Lower leg skin (tissue), 4 donors: ENCODE measurements around the gene PMEL. TPM values are rescaled to one million over a fixed set of nuclear protein-coding genes. Genes with fewer than 3 reads are reported as not detected.

Source experiments
- DNase-seq, 2 donors: peaks; one replicate each; pipeline ENCODE4 v3.0.0-alpha.2; 2019; ENCODE audit warnings: low spot score in 2 of 2
- H3K4me3 ChIP-seq: fragments of 200-600 bp; sonication (generic); 2 replicates; pipeline ENCODE4 v1.5.1; 2017; ENCODE audit warnings: mild to moderate bottlenecking, low read depth; ENCODE audit not compliant: poor library complexity, severe bottlenecking
- CTCF ChIP-seq, 3 donors: fragments of 450-650 bp; IDR thresholded peaks; one replicate each; pipeline ENCODE4 v1.5.1; 2016; ENCODE audit warnings: antibody characterized with exemption in 3 of 3, mild to moderate bottlenecking in 3 of 3, moderate library complexity in 2 of 3
- POLR2A ChIP-seq, 2 donors: fragments of 450-650 bp; IDR thresholded peaks; one replicate each; pipeline ENCODE4 v1.6.1; 2016 to 2017; ENCODE audit warnings: antibody characterized with exemption in 2 of 2, mild to moderate bottlenecking in 1 of 2, moderate library complexity in 1 of 2
- WGBS, 2 donors: methylation state at CpG; one replicate each; pipeline ENCODE4 v1.1.5; 2018; 5-methylcytosine and 5-hydroxymethylcytosine counted together
- intact Hi-C: fragments of 100-400 bp; cut with DNase I; formaldehyde crosslinking; loops from one replicate; pipeline ENCODE4 v1.15.0; 2023; ENCODE audit warnings: low total_unique reads
- total RNA-seq, 4 donors: library from RNA; depleted of rRNA; stranded (reverse); fragments of >200 nt; gene quantifications; one replicate each; pipeline ENCODE4 v1.1.0, GENCODE V29; 2016

Gene PMEL
- total RNA-seq, 4 donors from 2014 or later: 17.2 to 49.3 (median 34.2) TPM

- no peak overlapping the region for H3K4me3 ChIP-seq
- DNase-seq: no peak
- WGBS, 2 donors: 87 to 89% methylated on average over 4 of the region's 4 CpGs
- TF ChIP-seq CTCF (IDR thresholded peaks at IDR 0.05) (no peak), POLR2A (IDR thresholded peaks at IDR 0.05) (no peak)
- intact Hi-C loops: no loop called here
These were observed 52.9 kb downstream of the PMEL start for GRCh38 chr12:55912908-55913307.

GRCh38 chr12:55909513-55909884, 56.3 kb downstream of the PMEL start:
- no peak overlapping the region for H3K4me3 ChIP-seq
- 57 to 59% methylated on average over 2 of the region's 2 CpGs for WGBS, 2 donors
- DNase-seq: no peak
- TF ChIP-seq POLR2A (IDR thresholded peaks at IDR 0.05) (no peak), CTCF (IDR thresholded peaks at IDR 0.05) (no peak)
- intact Hi-C loops: no loop called here

- H3K4me3 ChIP-seq: no peak overlapping the region
- 53 to 56% methylated on average over 8 of the region's 8 CpGs for WGBS, 2 donors
- no peak for TF ChIP-seq CTCF (IDR thresholded peaks at IDR 0.05)
- no peak for TF ChIP-seq POLR2A (IDR thresholded peaks at IDR 0.05)
- DNase-seq: no peak
- intact Hi-C loops: no loop called here
These were observed 56.9 kb downstream of the PMEL start for GRCh38 chr12:55908726-55909512.

- DNase-seq: no peak
- intact Hi-C loops: no loop called here
- 35 to 37% methylated on average over 1 of the region's 1 CpG for WGBS, 2 donors
- TF ChIP-seq POLR2A (IDR thresholded peaks at IDR 0.05): no peak
- TF ChIP-seq CTCF (IDR thresholded peaks at IDR 0.05): no peak
- H3K4me3 ChIP-seq: no peak overlapping the region
These were observed 59.8 kb downstream of the PMEL start for GRCh38 chr12:55906056-55906455.

Other genes starting within 250 kb of the PMEL start
- gene BLOC1S1, start 250.0 kb downstream of the PMEL start, total RNA-seq: 100 to 1,000 TPM; 114 to 167 (median 138) TPM
- 1 to 10 TPM; 2.5 to 8.9 (median 4.3) TPM for gene RDH5, start 245.6 kb downstream of the PMEL start, total RNA-seq
- 100 to 1,000 TPM; 151 to 408 (median 196) TPM for gene CD63, start 237.0 kb downstream of the PMEL start, total RNA-seq
- gene GDF11, start 222.9 kb downstream of the PMEL start, total RNA-seq: 1 to 10 TPM in 1 of 4 donors, under 1 TPM in 3; 0.23 to 2.7 (median 0.57) TPM
- 10 to 100 TPM; 36.8 to 62.1 (median 59.6) TPM for gene SARNP, start 148.3 kb downstream of the PMEL start, total RNA-seq
- gene ORMDL2, start 148.0 kb downstream of the PMEL start, total RNA-seq: 10 to 100 TPM; 10.7 to 21.5 (median 17.8) TPM
- gene DNAJC14, start 136.5 kb downstream of the PMEL start, total RNA-seq: 10 to 100 TPM; 25.8 to 39.3 (median 36.1) TPM
- gene MMP19, start 123.1 kb downstream of the PMEL start, total RNA-seq: 1 to 10 TPM; 3.4 to 9.0 (median 5.1) TPM
- 10 to 100 TPM; 46.8 to 63.7 (median 49.1) TPM for gene PYM1, start 38.1 kb downstream of the PMEL start, total RNA-seq
- 100 to 1,000 TPM; 139 to 354 (median 176) TPM for gene DGKA, start 34.9 kb downstream of the PMEL start, total RNA-seq
- 10 to 100 TPM; 18.3 to 25.2 (median 24.0) TPM for gene CDK2, start 788 bp upstream of the PMEL start, total RNA-seq
- 100 to 1,000 TPM in 3 of 4 donors, 10 to 100 TPM in 1; 96.9 to 141 (median 129) TPM for gene RAB5B, start 8.0 kb upstream of the PMEL start, total RNA-seq
- gene SUOX, start 31.2 kb upstream of the PMEL start, total RNA-seq: 10 to 100 TPM in 3 of 4 donors, 1 to 10 TPM in 1; 7.6 to 21.4 (median 13.8) TPM
- 1 to 10 TPM; 2.4 to 5.8 (median 3.4) TPM for gene IKZF4, start 55.0 kb upstream of the PMEL start, total RNA-seq
- 1,000 to 10,000 TPM in 1 of 4 donors, 100 to 1,000 TPM in 3; 390 to 2,886 (median 552) TPM for gene RPS26, start 75.9 kb upstream of the PMEL start, total RNA-seq
- gene ERBB3, start 114.1 kb upstream of the PMEL start, total RNA-seq: 100 to 1,000 TPM; 177 to 209 (median 202) TPM
- 100 to 1,000 TPM; 118 to 201 (median 130) TPM for gene PA2G4, start 138.5 kb upstream of the PMEL start, total RNA-seq
- 1,000 to 10,000 TPM; 3,201 to 5,967 (median 4,725) TPM for gene RPL41, start 150.6 kb upstream of the PMEL start, total RNA-seq
- 1 to 10 TPM; 3.4 to 4.4 (median 3.7) TPM for gene ZC3H10, start 152.2 kb upstream of the PMEL start, total RNA-seq
- gene ESYT1, start 162.2 kb upstream of the PMEL start, total RNA-seq: 10 to 100 TPM; 51.2 to 84.1 (median 64.9) TPM
- gene MYL6B, start 186.5 kb upstream of the PMEL start, total RNA-seq: 10 to 100 TPM in 3 of 4 donors, 1 to 10 TPM in 1; 9.0 to 40.1 (median 22.5) TPM
- gene MYL6, start 192.3 kb upstream of the PMEL start, total RNA-seq: 1,000 to 10,000 TPM in 1 of 4 donors, 100 to 1,000 TPM in 3; 700 to 1,156 (median 824) TPM
- gene SMARCC2, start 223.4 kb upstream of the PMEL start, total RNA-seq: 10 to 100 TPM; 55.3 to 90.5 (median 63.5) TPM